Measurements from ENCODE around the gene PDZD8. TPM values are rescaled to one million over a fixed set of nuclear protein-coding genes. Genes with fewer than 3 reads are reported as not detected.

PDZD8 gene
- total RNA-seq, 2 donors from 2014 or later = 22.7 to 38.7 TPM

- Histone ChIP-seq H3K27ac (no peak overlapping the region), H3K4me1 (replicated peaks) (no peaks in the 10 kb centered on the region), H3K4me3 (no peak overlapping the region), H3K36me3 (no peaks in the 10 kb centered on the region), H3K9me3 (no peaks in the 10 kb centered on the region), H3K27me3 (replicated peaks; ENCODE audit: insufficient read depth) (no peaks in the 10 kb centered on the region)
- no peak for DNase-seq (ENCODE audit: low spot score)
- no peak for TF ChIP-seq POLR2AphosphoS5 (IDR thresholded peaks at IDR 0.05)
- TF ChIP-seq POLR2A (IDR thresholded peaks at IDR 0.05) = no peak
- no peak for TF ChIP-seq CTCF (IDR thresholded peaks at IDR 0.05)
- intact Hi-C loops (cut with DNase I) = no loop called here
These were observed 30.1 kb downstream of the PDZD8 start for GRCh38 chr10:117345143-117345542.

GRCh38 chr10:117342641-117343040, 32.6 kb downstream of the PDZD8 start:
- Histone ChIP-seq H3K27ac (no peak overlapping the region), H3K27me3 (replicated peaks; ENCODE audit: insufficient read depth) (no peaks in the 10 kb centered on the region), H3K9me3 (no peaks in the 10 kb centered on the region), H3K4me3 (no peak overlapping the region), H3K36me3 (no peaks in the 10 kb centered on the region), H3K4me1 (replicated peaks) (no peaks in the 10 kb centered on the region)
- intact Hi-C loops (cut with DNase I) = no loop called here
- WGBS = 75% methylated on average over 5 of the region's 5 CpGs
- no peak for DNase-seq (ENCODE audit: low spot score)
- TF ChIP-seq POLR2AphosphoS5 (IDR thresholded peaks at IDR 0.05) = no peak
- no peak for TF ChIP-seq CTCF (IDR thresholded peaks at IDR 0.05)
- TF ChIP-seq POLR2A (IDR thresholded peaks at IDR 0.05) = no peak

GRCh38 chr10:117341061-117341460, 34.2 kb downstream of the PDZD8 start:
- intact Hi-C loops (cut with DNase I) = no loop called here
- WGBS = 94% methylated on average over 4 of the region's 4 CpGs

GRCh38 chr10:117339979-117340378, 35.3 kb downstream of the PDZD8 start:
- Histone ChIP-seq H3K36me3 (no peaks in the 10 kb centered on the region), H3K27ac (no peak overlapping the region), H3K27me3 (replicated peaks; ENCODE audit: insufficient read depth) (no peaks in the 10 kb centered on the region), H3K4me3 (no peak overlapping the region), H3K9me3 (no peaks in the 10 kb centered on the region), H3K4me1 (replicated peaks) (no peaks in the 10 kb centered on the region)
- no peak for DNase-seq (ENCODE audit: low spot score)
- WGBS = 98% methylated on average over 5 of the region's 5 CpGs
- TF ChIP-seq POLR2A (IDR thresholded peaks at IDR 0.05) (no peak), CTCF (IDR thresholded peaks at IDR 0.05) (no peak), POLR2AphosphoS5 (IDR thresholded peaks at IDR 0.05) (no peak)
- intact Hi-C loops (cut with DNase I) = no loop called here

More at GRCh38 chr10:117341061-117341460, 34.2 kb downstream of the PDZD8 start:
- H3K27ac ChIP-seq = no peak overlapping the region
- H3K27me3 ChIP-seq (replicated peaks; ENCODE audit: insufficient read depth) = no peaks in the 10 kb centered on the region
- H3K4me3 ChIP-seq = no peak overlapping the region
- no peaks in the 10 kb centered on the region for H3K36me3 ChIP-seq
- no peaks in the 10 kb centered on the region for H3K4me1 ChIP-seq (replicated peaks)
- no peak for DNase-seq (ENCODE audit: low spot score)
- no peaks in the 10 kb centered on the region for H3K9me3 ChIP-seq
- no peak for TF ChIP-seq POLR2AphosphoS5 (IDR thresholded peaks at IDR 0.05)
- no peak for TF ChIP-seq CTCF (IDR thresholded peaks at IDR 0.05)
- no peak for TF ChIP-seq POLR2A (IDR thresholded peaks at IDR 0.05)

- no peaks in the 10 kb centered on the region for H3K27me3 ChIP-seq (replicated peaks; ENCODE audit: insufficient read depth)
- TF ChIP-seq CTCF (IDR thresholded peaks at IDR 0.05) = no peak
- TF ChIP-seq POLR2AphosphoS5 (IDR thresholded peaks at IDR 0.05) = no peak
- no peak for TF ChIP-seq POLR2A (IDR thresholded peaks at IDR 0.05)
- H3K9me3 ChIP-seq = no peaks in the 10 kb centered on the region
- 100% methylated on average over 1 of the region's 1 CpG for WGBS
- H3K4me3 ChIP-seq = no peak overlapping the region
- intact Hi-C loops (cut with DNase I) = no loop called here
- DNase-seq (ENCODE audit: low spot score) = no peak
- H3K4me1 ChIP-seq (replicated peaks) = no peaks in the 10 kb centered on the region
- no peaks in the 10 kb centered on the region for H3K36me3 ChIP-seq
- no peak overlapping the region for H3K27ac ChIP-seq
These were observed 35.7 kb downstream of the PDZD8 start for GRCh38 chr10:117339578-117339977.

All from prostate gland (tissue), 2 donors.